DMS153 treated with DMSO at 0.1 percent for 48 hours (cell line): ENCODE measurements around the gene HGS.

Experiments used
- DNase-seq: peaks from one replicate; lab custom pipeline; 2025; ENCODE audit not compliant: unreplicated experiment; lab: John Stamatoyannopoulos, UW

The HGS gene

DNA sequence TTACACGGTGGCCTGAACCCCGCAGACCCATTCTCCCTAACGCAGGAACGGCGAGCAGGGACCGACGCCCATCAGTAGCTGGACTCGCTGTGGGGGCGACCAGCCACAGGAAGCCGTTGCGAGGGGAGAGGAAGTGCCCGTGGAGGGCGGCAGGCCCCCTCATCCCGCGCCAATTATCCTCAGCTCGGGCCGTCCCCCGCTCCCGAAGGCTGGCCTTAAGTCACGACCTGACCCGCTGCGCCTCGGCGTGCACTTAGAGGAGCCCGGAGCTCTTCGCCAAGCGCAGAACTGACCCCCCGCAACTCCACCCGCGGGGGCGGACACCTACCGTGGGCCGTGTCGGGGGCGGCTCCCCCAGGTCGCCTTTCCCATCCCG lies 615 bp upstream of the HGS start:
- DNase-seq = no peak

DNA sequence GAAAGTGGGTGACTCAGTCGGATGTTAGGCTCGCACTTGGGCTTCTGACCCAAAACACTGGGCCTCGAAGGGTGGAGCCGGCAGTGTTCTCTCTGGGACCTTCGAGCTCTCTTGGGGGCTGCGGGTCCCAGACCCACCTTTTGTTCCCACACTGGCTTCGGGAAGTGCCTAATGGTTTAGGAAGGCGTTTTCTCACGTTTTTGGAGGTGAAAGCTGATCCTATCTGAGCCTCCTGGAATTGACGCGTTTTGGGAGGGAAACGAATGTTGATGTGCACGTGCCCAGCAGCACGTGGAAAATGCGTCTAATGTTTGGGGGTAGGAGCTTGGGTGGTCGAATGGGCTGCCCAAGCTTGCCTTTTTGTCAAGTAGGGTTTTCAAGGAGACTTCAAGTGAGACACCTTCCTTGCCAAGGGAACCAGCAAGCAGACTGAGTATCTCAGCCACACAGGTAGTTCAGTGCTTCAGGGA lies 666 bp downstream of the HGS start:
- no peak for DNase-seq

DNA sequence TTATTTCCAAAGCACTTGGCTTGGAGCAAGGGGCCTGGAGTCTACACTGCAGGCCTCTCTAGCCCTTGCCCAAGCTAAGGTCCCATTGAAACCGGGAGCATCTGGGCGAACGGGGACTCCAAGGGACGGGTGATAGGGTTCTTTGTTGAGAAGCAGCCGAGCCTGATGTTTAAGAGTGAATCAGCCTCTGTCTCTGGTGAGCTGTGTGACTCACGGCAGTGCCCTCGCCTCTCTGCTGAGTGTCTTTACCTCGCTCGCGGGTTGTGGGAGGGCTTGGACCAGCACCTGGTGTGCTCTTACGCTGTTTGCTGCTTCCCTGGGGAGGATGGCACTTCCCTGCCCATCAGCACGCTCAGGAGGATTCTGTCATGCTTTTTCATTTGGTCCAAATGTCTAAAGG lies 1.3 kb downstream of the HGS start:
- DNase-seq = no peak

DNA sequence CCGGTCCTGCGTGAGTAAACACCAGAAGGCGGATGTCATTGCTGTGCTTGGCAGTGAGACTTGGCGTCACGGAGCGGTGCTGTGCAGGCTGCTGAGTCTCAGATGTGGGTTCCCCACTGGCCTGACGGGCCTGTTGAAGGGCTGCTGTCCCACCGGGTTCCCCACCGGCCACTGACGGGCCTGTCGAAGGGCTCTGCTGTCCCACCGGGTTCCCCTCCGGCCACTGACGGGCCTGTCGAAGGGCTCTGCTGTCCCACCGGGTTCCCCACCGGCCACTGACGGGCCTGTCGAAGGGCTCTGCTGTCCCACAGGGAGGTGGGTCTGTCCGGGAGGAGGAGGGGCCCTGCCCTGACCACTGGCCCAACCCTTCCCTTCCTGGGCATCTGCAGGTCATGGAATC lies 2.8 kb downstream of the HGS start:
- DNase-seq = no peak

- DNase-seq = no peak
Measured at GRCh38 chr17:81687770-81688541, 4.1 kb downstream of the HGS start.

DNA sequence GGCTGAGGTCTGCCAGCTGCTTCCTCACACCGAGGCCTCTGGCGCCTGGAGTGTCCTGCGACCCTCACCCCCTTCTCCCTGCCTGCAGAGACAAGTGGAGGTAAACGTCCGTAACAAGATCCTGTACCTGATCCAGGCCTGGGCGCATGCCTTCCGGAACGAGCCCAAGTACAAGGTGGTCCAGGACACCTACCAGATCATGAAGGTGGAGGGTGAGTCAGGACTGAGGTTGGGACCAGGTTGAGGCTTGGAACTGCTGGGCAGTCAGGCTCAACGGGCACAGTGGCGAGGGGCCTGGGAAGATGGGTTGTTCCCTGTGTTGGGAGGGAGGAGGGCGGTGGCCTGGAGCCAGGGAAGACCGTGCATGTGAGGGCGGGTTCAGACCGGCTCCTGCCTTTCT lies 4.8 kb downstream of the HGS start:
- no peak for DNase-seq

DNA sequence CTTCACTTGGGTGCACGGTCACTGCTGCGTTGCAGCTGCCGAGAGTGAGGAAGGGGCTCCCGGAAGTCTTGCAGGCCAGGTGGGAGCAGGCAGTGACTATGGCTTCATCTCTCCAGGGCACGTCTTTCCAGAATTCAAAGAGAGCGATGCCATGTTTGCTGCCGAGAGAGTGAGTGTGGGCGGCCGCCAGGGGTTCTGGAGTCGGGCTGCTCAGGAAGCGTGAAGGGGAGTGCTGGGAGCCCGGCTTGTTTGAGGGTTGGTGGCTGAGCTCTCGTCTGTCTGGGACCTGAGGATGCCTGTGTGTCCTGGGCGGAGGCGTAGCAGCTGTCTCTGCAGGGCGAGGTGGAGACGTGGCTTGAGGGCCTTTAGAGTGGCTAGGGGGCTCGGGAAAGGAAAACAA lies 6.3 kb downstream of the HGS start:
- DNase-seq = no peak

GRCh38 chr17:81690549-81690948 lies 6.7 kb downstream of the HGS start:
- no peak for DNase-seq

- no peak for DNase-seq
Measured at GRCh38 chr17:81691196-81691595, 7.4 kb downstream of the HGS start.

- DNase-seq = no peak
Measured at GRCh38 chr17:81691608-81692007, 7.8 kb downstream of the HGS start.

- DNase-seq = no peak
Measured at GRCh38 chr17:81693509-81694210, 9.8 kb downstream of the HGS start.

DNA sequence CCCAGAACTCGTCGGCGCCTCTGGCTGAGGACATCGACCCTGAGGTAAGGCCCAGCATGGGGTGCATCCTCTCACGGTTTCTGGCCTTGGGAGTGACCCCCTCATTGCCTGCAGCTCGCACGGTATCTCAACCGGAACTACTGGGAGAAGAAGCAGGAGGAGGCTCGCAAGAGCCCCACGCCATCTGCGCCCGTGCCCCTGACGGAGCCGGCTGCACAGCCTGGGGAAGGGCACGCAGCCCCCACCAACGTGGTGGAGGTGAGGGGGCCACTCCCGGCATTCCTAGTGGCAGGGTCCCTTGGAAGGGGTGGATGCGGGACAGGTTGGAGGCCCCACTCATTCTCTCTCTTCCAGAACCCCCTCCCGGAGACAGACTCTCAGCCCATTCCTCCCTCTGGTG lies 11.0 kb downstream of the HGS start:
- DNase-seq = no peak

GRCh38 chr17:81695211-81695610 lies 11.4 kb downstream of the HGS start:
- DNase-seq = no peak

DNA sequence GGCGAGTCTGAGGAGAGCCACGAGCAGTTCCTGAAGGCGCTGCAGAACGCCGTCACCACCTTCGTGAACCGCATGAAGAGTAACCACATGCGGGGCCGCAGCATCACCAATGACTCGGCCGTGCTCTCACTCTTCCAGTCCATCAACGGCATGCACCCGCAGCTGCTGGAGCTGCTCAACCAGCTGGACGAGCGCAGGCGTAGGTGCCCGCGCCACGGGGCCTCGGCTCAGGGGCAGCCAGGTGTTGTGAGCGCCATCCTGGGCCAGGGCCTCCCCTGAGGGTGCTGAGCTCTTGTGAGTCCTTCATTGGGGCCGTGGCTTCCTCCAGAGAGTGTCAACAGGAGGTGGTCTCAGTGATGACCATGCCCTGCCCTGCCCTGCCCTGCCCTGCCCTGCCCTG lies 12.0 kb downstream of the HGS start:
- DNase-seq = no peak

DNA sequence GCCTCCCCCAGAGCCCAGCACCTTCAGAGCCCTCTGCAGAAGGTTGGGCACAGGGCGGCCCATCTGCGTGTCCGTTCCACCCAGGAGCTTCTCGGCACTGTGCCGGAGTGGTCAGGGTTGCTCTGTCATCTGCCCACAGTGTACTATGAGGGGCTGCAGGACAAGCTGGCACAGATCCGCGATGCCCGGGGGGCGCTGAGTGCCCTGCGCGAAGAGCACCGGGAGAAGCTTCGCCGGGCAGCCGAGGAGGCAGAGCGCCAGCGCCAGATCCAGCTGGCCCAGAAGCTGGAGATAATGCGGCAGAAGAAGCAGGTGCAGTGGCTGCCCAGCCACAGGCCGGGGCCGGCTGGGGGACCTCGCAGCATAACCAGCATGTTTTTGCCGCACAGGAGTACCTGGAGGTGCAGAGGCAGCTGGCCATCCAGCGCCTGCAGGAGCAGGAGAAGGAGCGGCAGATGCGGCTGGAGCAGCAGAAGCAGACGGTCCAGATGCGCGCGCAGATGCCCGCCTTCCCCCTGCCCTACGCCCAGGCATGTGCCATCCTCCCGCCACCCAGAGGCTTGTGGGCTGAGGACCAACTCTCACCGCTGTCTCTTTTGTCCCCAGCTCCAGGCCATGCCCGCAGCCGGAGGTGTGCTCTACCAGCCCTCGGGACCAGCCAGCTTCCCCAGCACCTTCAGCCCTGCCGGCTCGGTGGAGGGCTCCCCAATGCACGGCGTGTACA lies 12.6 kb downstream of the HGS start:
- DNase-seq = no peak

GRCh38 chr17:81697261-81698044 lies 13.6 kb downstream of the HGS start:
- DNase-seq = no peak

DNA sequence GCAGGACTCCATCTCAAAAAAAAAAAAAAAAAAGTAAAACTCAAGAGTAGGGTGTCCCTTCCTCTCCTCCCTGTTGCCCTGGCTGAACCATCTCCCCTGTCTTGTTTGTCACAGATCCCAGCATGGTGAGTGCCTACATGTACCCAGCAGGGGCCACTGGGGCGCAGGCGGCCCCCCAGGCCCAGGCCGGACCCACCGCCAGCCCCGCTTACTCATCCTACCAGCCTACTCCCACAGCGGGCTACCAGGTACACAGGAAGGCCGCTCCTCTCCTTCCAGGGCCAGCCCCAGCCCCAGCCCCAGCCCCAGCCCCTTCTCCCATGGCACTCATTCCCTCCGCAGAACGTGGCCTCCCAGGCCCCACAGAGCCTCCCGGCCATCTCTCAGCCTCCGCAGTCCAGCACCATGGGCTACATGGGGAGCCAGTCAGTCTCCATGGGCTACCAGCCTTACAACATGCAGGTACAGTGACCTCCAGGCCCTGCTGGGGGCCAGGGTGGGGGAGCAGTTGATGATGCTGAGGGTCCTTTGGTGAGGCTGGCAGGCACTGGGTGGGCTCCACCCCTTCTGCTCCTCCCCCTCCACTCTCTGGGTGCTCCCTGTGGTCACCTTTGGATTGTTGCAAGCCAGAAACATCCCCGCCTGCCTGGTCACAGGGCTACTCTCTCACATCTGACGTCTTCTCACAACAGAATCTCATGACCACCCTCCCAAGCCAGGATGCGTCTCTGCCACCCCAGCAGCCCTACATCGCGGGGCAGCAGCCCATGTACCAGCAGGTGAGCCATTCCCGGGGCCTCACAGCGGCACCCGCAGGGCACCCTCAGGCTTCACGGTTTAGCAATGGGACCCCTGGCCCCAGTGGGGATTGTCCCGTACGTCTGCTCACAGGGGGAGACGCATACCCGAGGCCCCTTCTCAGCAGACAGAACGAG lies 16.8 kb downstream of the HGS start:
- DNase-seq = no peak

DNA sequence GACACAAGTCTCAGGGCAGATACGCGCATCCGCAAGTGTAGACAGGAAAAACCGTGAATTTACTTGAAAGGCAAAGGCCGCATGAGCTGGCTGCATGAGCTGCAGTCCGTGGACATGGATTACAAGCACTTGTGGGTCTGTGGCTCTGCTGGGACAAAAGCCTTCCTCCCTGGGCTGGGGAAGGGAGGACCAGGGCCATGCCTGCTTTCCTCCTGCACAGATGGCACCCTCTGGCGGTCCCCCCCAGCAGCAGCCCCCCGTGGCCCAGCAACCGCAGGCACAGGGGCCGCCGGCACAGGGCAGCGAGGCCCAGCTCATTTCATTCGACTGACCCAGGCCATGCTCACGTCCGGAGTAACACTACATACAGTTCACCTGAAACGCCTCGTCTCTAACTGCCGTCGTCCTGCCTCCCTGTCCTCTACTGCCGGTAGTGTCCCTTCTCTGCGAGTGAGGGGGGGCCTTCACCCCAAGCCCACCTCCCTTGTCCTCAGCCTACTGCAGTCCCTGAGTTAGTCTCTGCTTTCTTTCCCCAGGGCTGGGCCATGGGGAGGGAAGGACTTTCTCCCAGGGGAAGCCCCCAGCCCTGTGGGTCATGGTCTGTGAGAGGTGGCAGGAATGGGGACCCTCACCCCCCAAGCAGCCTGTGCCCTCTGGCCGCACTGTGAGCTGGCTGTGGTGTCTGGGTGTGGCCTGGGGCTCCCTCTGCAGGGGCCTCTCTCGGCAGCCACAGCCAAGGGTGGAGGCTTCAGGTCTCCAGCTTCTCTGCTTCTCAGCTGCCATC lies 17.7 kb downstream of the HGS start:
- no peak for DNase-seq
